Measurements from ENCODE around the gene ADPRH. TPM values are rescaled to one million over a fixed set of nuclear protein-coding genes. Genes with fewer than 3 reads are reported as not detected.

The ADPRH gene
- 9.2 TPM for polyA plus RNA-seq (2013)

GRCh38 chr3:119579366-119580066, at the start of gene ADPRH:
TSS of gene ADPRH (plus strand) at chr3:119579492. CDS start at chr3:119582170, 2,678 bp downstream.
- peak within 1 kb of the TSS; percentile 64 to 82 for H3K27ac ChIP-seq (ENCODE audit: insufficient read depth in 1 of 2, low read depth in 1 of 2, low read length in 2 of 2, poor library complexity in 1 of 2, severe bottlenecking in 2 of 2)
- POLR2A ChIA-PET: interaction anchor here (1.0 kb wide), 1 partner anchor 81 kb away, joined by 3 read pairs; the partner anchor contains the start of gene TIMMDC1
- H3K27me3 ChIP-seq (replicated peaks in 2 of 5; ENCODE audit: control insufficient read depth in 4 of 5, insufficient read depth in 5 of 5, low read length in 4 of 5): no peaks in the 10 kb centered on the region
- WGBS (ENCODE audit: insufficient coverage): under 1% methylated on average over 53 of the region's 68 CpGs
- peak within 1 kb of the TSS; percentile 64 to 85 (median 76) for H3K4me3 ChIP-seq (ENCODE audit: control insufficient read depth in 1 of 7, extremely low read depth in 1 of 7, insufficient read depth in 4 of 7, low read depth in 2 of 7, low read length in 6 of 7)
- H3K9me3 ChIP-seq (ENCODE audit: control extremely low read depth in 1 of 5, control insufficient read depth in 4 of 5, insufficient read depth in 2 of 5, low read depth in 1 of 5, low read length in 4 of 5): no peaks in the 10 kb centered on the region
- H3K36me3 ChIP-seq (ENCODE audit: control insufficient read depth in 4 of 4, insufficient read depth in 4 of 4, low read length in 3 of 4): peaks cover 0 to 4% (median 0%) of the 10 kb centered on the region in 4 experiments
- CTCF ChIA-PET: interaction anchor here (1.0 to 4.4 kb wide), 2 partner anchors 12 to 101 kb away, joined by 4 to 17 read pairs; no protein-coding TSS in a partner anchor
- H3K4me1 ChIP-seq (ENCODE audit: control extremely low read depth in 1 of 4, control insufficient read depth in 4 of 4, insufficient read depth in 4 of 4, low read length in 3 of 4): peaks cover 0 to 13% (median 11%) of the 10 kb centered on the region in 4 experiments
- DNase-seq: peak; percentile 46 to 76 (median 63)

DNA sequence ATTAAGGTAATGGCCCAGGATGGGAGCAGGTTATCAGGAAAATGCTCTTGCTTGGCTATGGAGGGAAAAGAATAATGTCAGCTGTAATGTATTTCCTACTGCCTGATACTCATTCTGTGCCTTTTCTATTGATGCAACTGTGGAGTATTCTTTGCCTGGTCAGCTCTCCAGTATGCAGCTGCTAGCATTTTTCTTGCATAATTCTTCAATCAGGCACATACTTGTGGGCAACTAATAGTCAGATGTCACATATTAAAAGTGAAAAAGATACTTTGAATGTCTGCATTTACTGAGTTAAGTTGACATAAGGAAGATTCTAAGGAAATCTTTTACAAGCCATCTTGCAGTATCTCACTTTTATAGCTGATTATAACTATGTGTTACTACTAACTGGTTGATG, 49.4 kb upstream of the ADPRH start:
- POLR2A ChIA-PET: no interaction called here
- no peaks in the 10 kb centered on the region for H3K36me3 ChIP-seq (ENCODE audit: control insufficient read depth in 4 of 4, insufficient read depth in 4 of 4, low read length in 3 of 4)
- no peaks in the 10 kb centered on the region for H3K9me3 ChIP-seq (ENCODE audit: control extremely low read depth in 1 of 5, control insufficient read depth in 4 of 5, insufficient read depth in 2 of 5, low read depth in 1 of 5, low read length in 4 of 5)
- CTCF ChIA-PET: interaction anchor here (0.8 to 2.2 kb wide), 3 partner anchors 10 to 28 kb away, joined by 3 to 8 read pairs (median 3); no protein-coding TSS in a partner anchor
- H3K4me3 ChIP-seq (ENCODE audit: control insufficient read depth in 1 of 7, extremely low read depth in 1 of 7, insufficient read depth in 4 of 7, low read depth in 2 of 7, low read length in 6 of 7): no peak overlapping the region
- H3K27me3 ChIP-seq (replicated peaks in 2 of 5; ENCODE audit: control insufficient read depth in 4 of 5, insufficient read depth in 5 of 5, low read length in 4 of 5): no peaks in the 10 kb centered on the region
- peaks cover 0 to under 1% (median 0%) of the 10 kb centered on the region in 4 experiments for H3K4me1 ChIP-seq (ENCODE audit: control extremely low read depth in 1 of 4, control insufficient read depth in 4 of 4, insufficient read depth in 4 of 4, low read length in 3 of 4)
- no peak for DNase-seq
- no peak overlapping the region for H3K27ac ChIP-seq (ENCODE audit: insufficient read depth in 1 of 2, low read depth in 1 of 2, low read length in 2 of 2, poor library complexity in 1 of 2, severe bottlenecking in 2 of 2)

- DNase-seq: no peak
- no peaks in the 10 kb centered on the region for H3K9me3 ChIP-seq (ENCODE audit: control extremely low read depth in 1 of 5, control insufficient read depth in 4 of 5, insufficient read depth in 2 of 5, low read depth in 1 of 5, low read length in 4 of 5)
- H3K4me1 ChIP-seq (ENCODE audit: control extremely low read depth in 1 of 4, control insufficient read depth in 4 of 4, insufficient read depth in 4 of 4, low read length in 3 of 4): no peaks in the 10 kb centered on the region
- no peaks in the 10 kb centered on the region for H3K36me3 ChIP-seq (ENCODE audit: control insufficient read depth in 4 of 4, insufficient read depth in 4 of 4, low read length in 3 of 4)
- 100% methylated on average over 1 of the region's 2 CpGs for WGBS (ENCODE audit: insufficient coverage)
- no peak overlapping the region for H3K4me3 ChIP-seq (ENCODE audit: control insufficient read depth in 1 of 7, extremely low read depth in 1 of 7, insufficient read depth in 4 of 7, low read depth in 2 of 7, low read length in 6 of 7)
- CTCF ChIA-PET: interaction anchor here (0.8 to 2.2 kb wide), 3 partner anchors 11 to 27 kb away, joined by 3 to 8 read pairs (median 3); no protein-coding TSS in a partner anchor
- no peak overlapping the region for H3K27ac ChIP-seq (ENCODE audit: insufficient read depth in 1 of 2, low read depth in 1 of 2, low read length in 2 of 2, poor library complexity in 1 of 2, severe bottlenecking in 2 of 2)
- POLR2A ChIA-PET: no interaction called here
- no peaks in the 10 kb centered on the region for H3K27me3 ChIP-seq (replicated peaks in 2 of 5; ENCODE audit: control insufficient read depth in 4 of 5, insufficient read depth in 5 of 5, low read length in 4 of 5)
Observed at GRCh38 chr3:119530456-119530855, 48.8 kb upstream of the ADPRH start.

DNA sequence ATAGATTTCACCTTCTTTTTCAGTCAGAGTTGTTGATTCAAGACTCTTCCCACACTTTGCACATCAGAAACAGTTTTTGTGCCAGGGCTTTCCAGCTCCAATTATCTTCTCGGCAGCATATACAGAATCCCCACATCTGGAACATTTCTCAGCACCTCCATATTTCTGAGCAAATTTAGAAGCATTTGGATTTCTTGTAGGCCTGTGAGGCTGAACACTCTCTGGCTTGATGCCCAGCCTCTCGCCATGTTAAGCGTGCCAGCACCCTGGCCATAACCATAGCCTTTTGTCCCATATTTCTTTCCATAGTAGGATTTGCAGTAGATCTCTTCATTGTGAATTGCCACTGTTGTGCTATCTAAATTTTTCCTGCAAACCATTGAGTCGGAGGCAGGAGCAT, 48.1 kb upstream of the ADPRH start:
- Histone ChIP-seq H3K4me1 (ENCODE audit: control extremely low read depth in 1 of 4, control insufficient read depth in 4 of 4, insufficient read depth in 4 of 4, low read length in 3 of 4) (no peaks in the 10 kb centered on the region), H3K36me3 (ENCODE audit: control insufficient read depth in 4 of 4, insufficient read depth in 4 of 4, low read length in 3 of 4) (no peaks in the 10 kb centered on the region), H3K27me3 (replicated peaks in 2 of 5; ENCODE audit: control insufficient read depth in 4 of 5, insufficient read depth in 5 of 5, low read length in 4 of 5) (no peaks in the 10 kb centered on the region), H3K27ac (ENCODE audit: insufficient read depth in 1 of 2, low read depth in 1 of 2, low read length in 2 of 2, poor library complexity in 1 of 2, severe bottlenecking in 2 of 2) (no peak overlapping the region), H3K9me3 (ENCODE audit: control extremely low read depth in 1 of 5, control insufficient read depth in 4 of 5, insufficient read depth in 2 of 5, low read depth in 1 of 5, low read length in 4 of 5) (no peaks in the 10 kb centered on the region), H3K4me3 (ENCODE audit: control insufficient read depth in 1 of 7, extremely low read depth in 1 of 7, insufficient read depth in 4 of 7, low read depth in 2 of 7, low read length in 6 of 7) (no peak overlapping the region)
- POLR2A ChIA-PET: no interaction called here
- WGBS (ENCODE audit: insufficient coverage): 97% methylated on average over 4 of the region's 4 CpGs
- CTCF ChIA-PET: interaction anchor here (1.3 to 2.2 kb wide), 2 partner anchors 17 to 26 kb away, joined by 3 to 8 read pairs; no protein-coding TSS in a partner anchor
- DNase-seq: no peak

GRCh38 chr3:119534296-119534695, 45.0 kb upstream of the ADPRH start:
- Histone ChIP-seq H3K4me3 (ENCODE audit: control insufficient read depth in 1 of 7, extremely low read depth in 1 of 7, insufficient read depth in 4 of 7, low read depth in 2 of 7, low read length in 6 of 7) (no peak overlapping the region), H3K9me3 (ENCODE audit: control extremely low read depth in 1 of 5, control insufficient read depth in 4 of 5, insufficient read depth in 2 of 5, low read depth in 1 of 5, low read length in 4 of 5) (no peaks in the 10 kb centered on the region), H3K36me3 (ENCODE audit: control insufficient read depth in 4 of 4, insufficient read depth in 4 of 4, low read length in 3 of 4) (no peaks in the 10 kb centered on the region), H3K4me1 (ENCODE audit: control extremely low read depth in 1 of 4, control insufficient read depth in 4 of 4, insufficient read depth in 4 of 4, low read length in 3 of 4) (no peaks in the 10 kb centered on the region), H3K27ac (ENCODE audit: insufficient read depth in 1 of 2, low read depth in 1 of 2, low read length in 2 of 2, poor library complexity in 1 of 2, severe bottlenecking in 2 of 2) (no peak overlapping the region), H3K27me3 (replicated peaks in 2 of 5; ENCODE audit: control insufficient read depth in 4 of 5, insufficient read depth in 5 of 5, low read length in 4 of 5) (no peaks in the 10 kb centered on the region)
- no peak for DNase-seq
- WGBS (ENCODE audit: insufficient coverage): no CpG with 5 or more reads among the region's 1 CpG
- ChIA-PET CTCF (interaction anchor here (1.1 to 1.2 kb wide), 2 partner anchors 23 to 129 kb away, joined by 3 read pairs; no protein-coding TSS in a partner anchor), POLR2A (no interaction called here)

GRCh38 chr3:119536757-119537156, 42.5 kb upstream of the ADPRH start:
- H3K36me3 ChIP-seq (ENCODE audit: control insufficient read depth in 4 of 4, insufficient read depth in 4 of 4, low read length in 3 of 4): no peaks in the 10 kb centered on the region
- no peak overlapping the region for H3K4me3 ChIP-seq (ENCODE audit: control insufficient read depth in 1 of 7, extremely low read depth in 1 of 7, insufficient read depth in 4 of 7, low read depth in 2 of 7, low read length in 6 of 7)
- no peak for DNase-seq
- H3K9me3 ChIP-seq (ENCODE audit: control extremely low read depth in 1 of 5, control insufficient read depth in 4 of 5, insufficient read depth in 2 of 5, low read depth in 1 of 5, low read length in 4 of 5): no peaks in the 10 kb centered on the region
- CTCF ChIA-PET: interaction anchor here (0.9 kb wide), 1 partner anchor 23 kb away, joined by 3 read pairs; no protein-coding TSS in a partner anchor
- POLR2A ChIA-PET: no interaction called here
- H3K27ac ChIP-seq (ENCODE audit: insufficient read depth in 1 of 2, low read depth in 1 of 2, low read length in 2 of 2, poor library complexity in 1 of 2, severe bottlenecking in 2 of 2): no peak overlapping the region
- no peaks in the 10 kb centered on the region for H3K4me1 ChIP-seq (ENCODE audit: control extremely low read depth in 1 of 4, control insufficient read depth in 4 of 4, insufficient read depth in 4 of 4, low read length in 3 of 4)
- no CpG with 5 or more reads among the region's 4 CpGs for WGBS (ENCODE audit: insufficient coverage)
- H3K27me3 ChIP-seq (replicated peaks in 2 of 5; ENCODE audit: control insufficient read depth in 4 of 5, insufficient read depth in 5 of 5, low read length in 4 of 5): no peaks in the 10 kb centered on the region

DNA sequence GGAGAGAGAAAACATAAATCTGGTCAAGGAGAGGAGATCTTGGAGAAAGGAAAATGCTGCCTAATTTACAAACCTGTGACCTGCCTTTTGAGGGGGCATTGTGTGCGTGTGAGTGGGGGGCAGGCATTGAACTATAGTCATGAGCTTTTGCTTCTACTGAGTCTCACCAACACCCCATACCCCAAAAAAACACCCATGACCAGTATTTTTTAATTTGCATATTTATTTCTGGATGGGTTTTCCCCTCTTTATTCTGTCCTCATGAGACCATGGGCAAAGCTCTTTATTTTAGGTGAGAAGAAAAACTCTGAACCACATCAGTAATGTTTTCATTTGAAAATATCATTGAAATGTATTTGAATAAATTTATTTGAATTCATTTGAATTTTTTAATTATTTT, 40.5 kb upstream of the ADPRH start:
- no peaks in the 10 kb centered on the region for H3K4me1 ChIP-seq (ENCODE audit: control extremely low read depth in 1 of 4, control insufficient read depth in 4 of 4, insufficient read depth in 4 of 4, low read length in 3 of 4)
- no peaks in the 10 kb centered on the region for H3K36me3 ChIP-seq (ENCODE audit: control insufficient read depth in 4 of 4, insufficient read depth in 4 of 4, low read length in 3 of 4)
- H3K27me3 ChIP-seq (replicated peaks in 2 of 5; ENCODE audit: control insufficient read depth in 4 of 5, insufficient read depth in 5 of 5, low read length in 4 of 5): no peaks in the 10 kb centered on the region
- H3K27ac ChIP-seq (ENCODE audit: insufficient read depth in 1 of 2, low read depth in 1 of 2, low read length in 2 of 2, poor library complexity in 1 of 2, severe bottlenecking in 2 of 2): no peak overlapping the region
- H3K9me3 ChIP-seq (ENCODE audit: control extremely low read depth in 1 of 5, control insufficient read depth in 4 of 5, insufficient read depth in 2 of 5, low read depth in 1 of 5, low read length in 4 of 5): peaks cover 0 to 3% (median 0%) of the 10 kb centered on the region in 5 experiments
- H3K4me3 ChIP-seq (ENCODE audit: control insufficient read depth in 1 of 7, extremely low read depth in 1 of 7, insufficient read depth in 4 of 7, low read depth in 2 of 7, low read length in 6 of 7): no peak overlapping the region
- no peak for DNase-seq
- no CpG with 5 or more reads among the region's 1 CpG for WGBS (ENCODE audit: insufficient coverage)
- CTCF ChIA-PET: no interaction called here
- POLR2A ChIA-PET: no interaction called here
